AG10803 (cell line): ENCODE measurements around the gene PRDM16.

ENCODE experiments used
- DNase-seq: peaks from one replicate; pipeline ENCODE4 v3.0.0; 2010; ENCODE audit warnings: low read depth
- H3K4me3 ChIP-seq: 2 replicates; pipeline ENCODE4 v1.5.1; 2011; ENCODE audit warnings: mild to moderate bottlenecking, low read length, control low read depth
- CTCF ChIP-seq: conservative IDR thresholded peaks from 2 replicates; pipeline ENCODE4 v1.5.1; 2011; ENCODE audit warnings: mild to moderate bottlenecking, low read length, control low read depth, inconsistent platforms

PRDM16 gene

GRCh38 chr1:3126756-3127678 lies 58.0 kb downstream of the PRDM16 start:
- H3K4me3 ChIP-seq: no peak overlapping the region
- no peak for DNase-seq
- no peak for TF ChIP-seq CTCF

GRCh38 chr1:3127738-3128137 lies 58.7 kb downstream of the PRDM16 start:
- DNase-seq: no peak
- TF ChIP-seq CTCF: no peak
- H3K4me3 ChIP-seq: no peak overlapping the region

GRCh38 chr1:3128431-3129132 lies 59.6 kb downstream of the PRDM16 start:
- no peak for TF ChIP-seq CTCF
- no peak overlapping the region for H3K4me3 ChIP-seq
- no peak for DNase-seq

- no peak overlapping the region for H3K4me3 ChIP-seq
- DNase-seq: no peak
- TF ChIP-seq CTCF: no peak
Measured at GRCh38 chr1:3129133-3129490, 60.1 kb downstream of the PRDM16 start.

GRCh38 chr1:3130268-3130667 lies 61.3 kb downstream of the PRDM16 start:
- H3K4me3 ChIP-seq: no peak overlapping the region
- no peak for DNase-seq
- TF ChIP-seq CTCF: no peak

GRCh38 chr1:3132660-3133059 lies 63.7 kb downstream of the PRDM16 start:
- no peak for DNase-seq
- no peak overlapping the region for H3K4me3 ChIP-seq
- TF ChIP-seq CTCF: no peak

GRCh38 chr1:3133686-3134085 lies 64.7 kb downstream of the PRDM16 start:
- no peak overlapping the region for H3K4me3 ChIP-seq
- TF ChIP-seq CTCF: no peak
- DNase-seq: no peak
